Activated naive CD4-positive, alpha-beta T cell treated with anti-CD3 and anti-CD28 coated beads, Interleukin-2, amount 50 U/mL, for 16 hours (primary cell): ENCODE data around the gene VSIG1.

Experiments
- DNase-seq: peaks from one replicate; pipeline ENCODE4 v3.0.0-alpha.2; 2020

Gene VSIG1

GRCh38 chrX:108044554-108045256, at the start of gene VSIG1:
VSIG1 (plus strand) TSS chrX:108045065; CDS start chrX:108045131, 66 bp downstream.
- no peak for DNase-seq

GRCh38 chrX:107996124-107996523, 48.7 kb upstream of the VSIG1 start:
- DNase-seq, result no peak

DNA sequence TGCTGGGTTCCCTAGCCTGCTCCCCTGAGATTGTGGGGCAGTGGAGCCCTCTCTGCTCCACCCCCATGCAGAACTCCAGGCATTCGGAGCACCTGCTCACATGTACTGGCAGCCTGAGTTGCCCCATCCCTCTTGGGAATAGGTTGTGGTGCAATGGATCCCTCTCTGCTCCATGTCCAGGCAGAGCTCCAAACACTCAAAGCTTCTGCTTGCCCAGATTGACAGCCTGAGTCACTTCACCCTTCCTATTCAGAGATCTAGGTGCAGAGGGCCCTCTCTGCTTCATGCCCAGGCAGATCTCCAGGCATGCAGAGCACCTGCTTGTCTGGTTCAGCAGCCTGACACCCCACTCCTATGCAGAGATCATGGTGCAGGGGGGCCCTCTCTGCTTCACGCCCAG, 44.1 kb upstream of the VSIG1 start:
- no peak for DNase-seq

GRCh38 chrX:108001218-108001814, 43.5 kb upstream of the VSIG1 start:
- no peak for DNase-seq

DNA sequence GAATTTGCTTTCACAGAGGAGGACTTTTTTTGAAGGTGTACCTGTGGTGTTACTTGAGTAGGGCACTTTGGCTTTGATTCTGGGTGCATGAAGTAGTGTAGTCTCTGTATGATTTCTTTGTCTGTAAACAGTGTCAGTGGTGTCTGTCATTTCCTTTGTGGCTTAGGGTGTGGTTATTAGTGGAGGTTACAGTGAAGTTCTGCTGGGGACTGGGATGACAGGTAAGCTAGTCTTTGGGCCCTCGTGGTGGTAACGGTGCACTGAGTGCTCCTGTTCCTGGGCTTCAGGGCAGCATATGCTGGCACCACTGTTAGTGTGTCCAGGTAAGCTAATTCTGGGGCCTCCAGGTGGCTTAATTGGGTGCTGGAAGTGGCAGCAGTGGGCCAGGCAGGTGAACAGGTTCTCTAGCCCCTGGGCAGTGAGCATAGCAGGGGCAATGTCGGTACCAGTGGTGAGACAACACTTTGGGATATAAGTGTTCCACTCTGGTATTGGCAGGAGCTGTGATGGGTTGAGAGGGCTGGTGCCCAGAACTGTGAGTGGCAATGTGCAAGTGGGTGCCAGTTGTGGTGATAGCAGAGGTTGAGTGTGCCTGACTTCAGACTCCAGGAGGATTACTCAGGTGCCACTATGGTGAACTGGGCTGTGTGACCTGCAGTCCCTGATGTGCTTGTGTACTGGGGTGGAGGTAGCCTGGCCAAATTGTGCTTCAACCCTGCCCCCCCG, 26.0 kb upstream of the VSIG1 start:
- peak; percentile 13 for DNase-seq

GRCh38 chrX:108019382-108019875, 25.4 kb upstream of the VSIG1 start:
- no peak for DNase-seq

- no peak for DNase-seq
Observed at GRCh38 chrX:108020631-108021030, 24.2 kb upstream of the VSIG1 start.

- peak; percentile 15 for DNase-seq
Observed at GRCh38 chrX:108022491-108023089, 22.3 kb upstream of the VSIG1 start.

DNA sequence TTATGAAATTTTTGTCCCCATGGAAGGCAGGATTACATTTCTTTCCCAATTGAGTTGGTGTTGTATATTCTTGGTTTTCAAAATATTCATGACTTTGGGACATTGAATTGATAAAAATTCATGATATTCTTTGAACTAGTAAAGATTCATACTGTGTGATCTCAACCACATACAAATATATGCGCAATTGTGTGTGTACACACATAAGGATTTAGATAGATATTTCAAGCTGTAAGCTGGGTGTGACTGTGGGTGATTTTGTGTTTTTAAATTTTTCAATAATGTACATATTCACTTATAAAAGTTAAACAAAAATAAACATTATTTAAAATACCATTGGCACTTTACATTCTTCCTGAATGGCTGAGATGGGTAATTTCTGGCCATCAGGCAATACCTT, 19.5 kb upstream of the VSIG1 start:
- no peak for DNase-seq

DNA sequence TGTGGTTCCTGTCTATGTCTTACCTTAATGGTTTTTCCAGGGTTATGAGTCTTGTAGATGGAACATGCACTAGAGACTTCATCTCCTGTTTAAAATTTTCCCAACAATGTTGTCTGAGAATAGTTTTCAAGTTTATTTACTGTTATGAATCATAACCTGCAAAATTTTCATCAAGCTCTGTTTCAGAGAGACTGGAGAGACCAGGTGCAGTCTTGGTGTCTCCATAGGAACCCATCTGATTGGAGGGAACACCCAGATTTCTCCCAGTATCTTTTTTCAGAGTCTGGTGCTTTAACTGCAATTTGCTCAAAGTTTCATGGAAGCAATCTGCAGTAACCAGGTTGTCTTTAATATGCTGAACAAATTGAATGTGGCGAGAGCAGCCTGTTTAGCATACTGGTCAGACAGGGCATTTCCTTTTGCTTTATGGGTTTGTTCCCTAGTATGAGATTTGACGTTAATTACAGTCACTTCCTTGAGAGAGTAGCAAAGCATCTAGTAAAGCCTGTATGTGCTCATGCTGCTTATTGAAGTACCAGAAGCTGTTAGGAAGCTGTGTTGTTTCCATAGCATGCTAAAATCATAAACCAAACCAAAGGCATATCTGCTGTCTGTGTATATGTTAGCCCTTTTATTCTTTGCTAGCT, 18.8 kb upstream of the VSIG1 start:
- no peak for DNase-seq

DNA sequence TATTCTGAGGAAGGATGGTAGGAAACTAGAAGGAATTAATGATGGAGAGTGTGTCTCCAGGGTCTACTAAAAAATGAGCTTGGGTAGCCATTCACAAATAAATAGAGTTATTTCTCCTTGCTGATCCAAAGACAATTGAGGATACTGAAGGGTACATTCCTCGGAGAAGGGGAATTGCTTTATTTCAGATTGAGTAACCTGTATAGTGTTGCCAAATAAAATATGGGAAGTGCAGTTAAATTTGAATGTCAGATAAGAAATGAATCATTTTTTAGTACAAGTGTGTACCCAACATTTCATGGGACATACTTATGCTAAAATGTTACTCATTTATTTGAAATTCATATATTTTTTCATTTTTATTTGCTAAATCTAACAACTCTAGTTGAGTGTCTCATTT, 16.0 kb upstream of the VSIG1 start:
- DNase-seq, result no peak

- DNase-seq, result no peak
Observed at GRCh38 chrX:108029928-108030711, 14.7 kb upstream of the VSIG1 start.

DNA sequence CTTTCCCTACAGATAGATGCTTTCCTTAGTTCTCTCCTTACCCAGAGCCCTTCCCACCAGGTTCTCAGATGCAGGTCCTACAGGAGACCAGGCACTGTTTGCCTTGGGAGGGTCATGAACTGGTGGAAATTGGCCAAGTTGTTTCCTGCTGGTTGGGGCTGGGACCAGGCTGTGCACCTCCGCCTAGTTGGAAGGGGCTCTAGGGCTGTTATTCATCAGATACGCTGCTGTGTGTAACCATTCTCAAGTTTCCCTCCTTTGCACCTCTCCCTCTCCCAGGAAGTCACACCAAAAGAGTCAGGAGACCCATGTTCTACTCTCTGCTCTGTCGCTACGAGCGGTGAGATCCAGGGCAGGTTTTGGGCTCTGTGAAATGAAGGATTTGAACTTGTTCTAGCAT, 11.9 kb upstream of the VSIG1 start:
- no peak for DNase-seq

DNA sequence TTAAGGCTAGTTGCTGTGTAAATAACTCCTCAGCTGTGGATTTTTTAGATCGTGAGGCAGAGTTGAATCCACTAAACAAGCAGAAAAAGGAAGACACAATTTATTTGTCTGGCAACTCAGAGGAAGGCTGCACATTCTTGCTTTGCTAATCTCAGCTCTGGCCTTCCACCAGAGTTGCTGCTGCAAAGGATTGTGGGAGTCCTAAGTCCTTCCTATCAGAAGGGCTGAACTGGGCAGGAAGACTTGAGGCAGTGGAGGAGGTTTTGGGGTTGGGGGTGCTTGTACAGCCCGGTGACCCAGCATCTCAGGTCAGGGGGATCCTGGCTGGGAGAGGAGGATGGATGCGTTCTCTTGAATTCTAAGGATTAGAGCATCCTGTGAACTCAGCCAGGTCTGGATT, 11.0 kb upstream of the VSIG1 start:
- no peak for DNase-seq

GRCh38 chrX:108034725-108035124, 10.1 kb upstream of the VSIG1 start:
- no peak for DNase-seq

DNA sequence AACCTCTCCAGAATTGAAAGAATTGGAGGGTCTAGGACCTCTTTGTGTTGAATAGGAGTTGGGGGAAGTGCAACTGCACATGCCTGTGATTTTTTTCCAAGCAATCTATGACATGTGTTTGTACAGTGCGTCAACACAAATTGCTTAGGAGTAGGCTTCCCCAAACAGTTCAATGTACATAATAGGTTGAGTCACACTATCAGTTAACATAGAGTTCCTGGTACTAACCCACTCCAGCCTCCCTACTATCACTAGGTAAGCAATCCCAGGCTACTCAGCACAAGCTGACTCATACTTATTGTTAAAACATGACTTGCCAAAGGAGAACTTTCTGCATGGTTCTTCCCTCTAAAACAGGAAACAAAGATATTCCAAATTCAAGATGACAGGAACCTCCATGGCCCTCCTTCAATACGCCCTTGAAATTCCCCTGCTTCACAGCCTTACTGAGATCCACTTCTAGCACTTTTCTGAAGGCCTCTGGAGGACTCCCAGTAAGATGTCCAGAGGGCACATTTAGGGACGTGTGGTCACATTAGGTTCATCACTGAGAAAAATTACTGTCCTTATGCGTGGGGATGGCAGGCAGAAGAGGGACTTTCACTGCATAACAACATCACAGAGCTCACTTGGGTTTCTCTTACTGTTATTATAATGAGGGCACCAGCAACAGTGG, 8.4 kb upstream of the VSIG1 start:
- DNase-seq, result no peak

- no peak for DNase-seq
Observed at GRCh38 chrX:108049649-108050048, 4.8 kb downstream of the VSIG1 start.

DNA sequence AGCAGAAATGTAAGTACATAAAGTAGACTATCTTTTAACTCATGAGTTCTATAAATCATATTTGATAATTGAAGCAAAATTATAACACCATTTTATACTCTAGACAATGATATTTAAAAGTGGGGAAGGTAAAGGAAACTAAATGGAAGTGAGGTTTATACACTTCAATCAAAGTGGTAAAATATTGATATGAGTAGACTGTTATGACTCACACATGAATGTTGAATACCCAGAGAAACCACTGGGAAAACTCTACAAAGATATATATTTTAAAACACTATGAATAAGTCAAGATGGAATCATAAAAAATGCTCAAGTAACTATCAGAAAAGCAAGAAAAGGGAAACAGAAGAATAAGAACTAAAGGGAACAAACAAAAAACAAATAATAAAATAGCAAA, 8.4 kb downstream of the VSIG1 start:
- no peak for DNase-seq

- DNase-seq, result no peak
Observed at GRCh38 chrX:108055546-108055945, 10.7 kb downstream of the VSIG1 start.

GRCh38 chrX:108059801-108060200, 14.9 kb downstream of the VSIG1 start:
- no peak for DNase-seq

DNA sequence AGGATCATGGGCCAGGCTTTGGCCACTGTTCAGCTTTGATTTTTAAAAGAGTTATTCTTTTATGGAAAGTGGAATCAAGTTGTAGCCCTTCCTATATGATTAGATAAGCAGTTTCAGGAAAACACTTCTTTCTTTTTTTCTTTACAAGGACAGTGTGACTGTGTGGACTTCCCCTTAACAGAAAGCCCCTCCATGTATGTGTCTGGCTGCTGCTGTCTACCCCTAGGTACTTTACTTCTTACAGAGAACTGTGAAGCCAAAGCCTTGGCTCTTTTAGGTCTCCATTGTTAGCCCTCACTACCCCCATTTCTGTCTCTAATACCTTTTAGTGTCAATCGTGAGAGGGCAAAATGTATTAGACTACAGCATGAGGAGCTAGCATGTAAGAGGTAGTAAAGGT, 19.1 kb downstream of the VSIG1 start:
- DNase-seq, result no peak

DNA sequence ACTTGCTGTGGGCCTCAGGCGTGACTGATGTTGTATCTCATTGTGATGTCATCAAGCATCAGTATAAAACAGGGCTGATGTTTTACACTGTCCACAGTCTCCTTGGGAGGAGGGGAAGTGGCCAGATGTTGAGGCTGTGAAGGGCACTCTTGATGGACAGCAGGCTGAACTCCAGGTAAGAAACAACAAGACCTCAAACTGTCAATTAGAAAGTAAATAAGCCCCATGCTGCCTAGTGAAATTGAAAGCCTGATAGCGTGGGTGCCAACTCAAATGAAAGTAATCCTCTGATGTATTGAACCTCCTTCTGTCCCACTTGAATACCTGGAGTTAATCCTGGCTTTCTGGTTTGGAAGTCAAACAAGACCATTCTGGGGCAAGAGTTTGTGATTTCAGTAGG, 19.7 kb downstream of the VSIG1 start:
- DNase-seq, result no peak
